Stimulated activated CD4-positive, alpha-beta T cell treated with anti-CD3 and anti-CD28 coated beads, Interleukin-4, amount 100 ng/mL, for 48 hours (primary cell): ENCODE data around the gene COL26A1.
"Not testable (repeated sequence)": the region's sequence is repeated elsewhere in the genome, so short reads cannot be mapped to it uniquely, and the experiment has no call there.

Experiments
- DNase-seq, 2 donors: peaks; one replicate each; pipeline ENCODE4 v3.0.0-alpha.2; 2020; ENCODE audit warnings: low read depth in 2 of 2

Gene COL26A1

DNA sequence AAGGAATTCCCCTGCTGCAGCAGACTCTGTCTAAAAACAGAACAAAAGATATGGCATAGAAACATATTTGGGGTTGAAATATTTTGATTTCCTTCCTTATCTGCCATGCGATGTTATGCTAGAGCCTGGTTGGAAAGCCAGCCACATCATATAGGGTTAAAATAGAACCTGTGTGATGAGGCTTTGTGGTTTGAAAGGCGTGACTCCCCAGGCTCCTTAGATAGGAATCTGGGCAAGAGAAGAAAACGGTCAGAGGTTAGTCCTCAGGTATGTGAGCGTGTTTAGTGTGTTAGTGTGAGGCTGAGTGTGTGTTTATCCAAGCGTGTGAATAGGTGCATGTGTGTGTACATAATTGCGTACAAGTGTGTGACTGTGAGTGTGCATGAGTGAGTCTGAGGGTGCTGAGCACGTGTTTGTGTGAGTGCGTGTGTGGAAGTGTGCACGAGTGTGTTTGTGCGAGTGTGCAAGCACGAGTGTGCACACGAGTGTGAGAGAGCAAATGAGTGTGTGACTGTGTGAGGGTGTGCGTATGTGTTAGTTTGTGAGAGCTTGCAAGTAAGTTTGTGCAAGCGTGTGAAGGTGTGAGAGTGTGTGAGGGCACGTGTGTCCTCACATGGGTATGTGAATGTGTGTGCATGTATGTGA is 79.9 kb downstream of the COL26A1 start:
- no peak for DNase-seq

- DNase-seq: no peak
Measured at GRCh38 chr7:101450064-101450463, 87.4 kb downstream of the COL26A1 start.

DNA sequence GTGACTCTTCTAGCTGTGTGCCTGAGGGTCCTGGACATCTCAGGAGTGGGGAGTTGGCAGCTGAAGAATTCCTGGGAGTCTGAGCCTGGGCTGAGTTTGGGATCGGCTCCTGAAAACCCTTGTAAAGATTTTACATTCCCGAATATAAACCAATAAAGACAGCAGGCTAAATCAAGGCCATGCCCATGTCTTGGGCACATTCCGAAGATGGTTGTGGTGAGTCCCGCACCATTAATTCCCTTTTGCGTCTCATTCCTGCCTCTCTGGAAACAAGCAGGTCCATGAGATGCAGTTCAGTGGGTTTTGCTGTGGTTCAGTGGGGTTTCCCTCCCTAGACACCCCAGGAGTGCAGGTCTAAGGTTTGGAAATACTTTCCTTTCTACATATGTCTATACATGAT is 90.9 kb downstream of the COL26A1 start:
- no peak for DNase-seq

GRCh38 chr7:101457001-101457750 is 94.5 kb downstream of the COL26A1 start:
- DNase-seq: no peak

DNA sequence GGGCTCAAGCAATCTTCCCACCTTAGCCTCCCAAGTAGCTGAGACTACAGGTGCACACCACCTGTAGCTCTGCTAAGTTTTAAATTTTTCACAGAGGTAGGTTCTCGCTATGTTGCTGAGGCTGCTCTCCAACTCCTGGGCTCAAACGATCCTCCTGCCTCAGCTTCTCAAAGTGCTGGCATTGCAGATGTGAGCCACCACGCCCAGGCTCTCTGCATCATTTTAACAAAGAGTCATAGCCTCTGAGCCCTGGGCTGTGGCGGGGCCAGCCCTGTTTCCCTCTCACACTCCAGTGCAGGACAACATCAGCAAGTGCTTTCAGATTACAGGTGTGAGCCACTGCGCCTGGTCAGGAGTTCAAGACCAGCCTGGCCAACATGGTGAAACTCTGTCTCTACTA is 102.5 kb downstream of the COL26A1 start:
- no peak for DNase-seq

- no peak for DNase-seq
Measured at GRCh38 chr7:101465576-101466196, 103.0 kb downstream of the COL26A1 start.

GRCh38 chr7:101466871-101467270 is 104.2 kb downstream of the COL26A1 start:
- DNase-seq: no peak

DNA sequence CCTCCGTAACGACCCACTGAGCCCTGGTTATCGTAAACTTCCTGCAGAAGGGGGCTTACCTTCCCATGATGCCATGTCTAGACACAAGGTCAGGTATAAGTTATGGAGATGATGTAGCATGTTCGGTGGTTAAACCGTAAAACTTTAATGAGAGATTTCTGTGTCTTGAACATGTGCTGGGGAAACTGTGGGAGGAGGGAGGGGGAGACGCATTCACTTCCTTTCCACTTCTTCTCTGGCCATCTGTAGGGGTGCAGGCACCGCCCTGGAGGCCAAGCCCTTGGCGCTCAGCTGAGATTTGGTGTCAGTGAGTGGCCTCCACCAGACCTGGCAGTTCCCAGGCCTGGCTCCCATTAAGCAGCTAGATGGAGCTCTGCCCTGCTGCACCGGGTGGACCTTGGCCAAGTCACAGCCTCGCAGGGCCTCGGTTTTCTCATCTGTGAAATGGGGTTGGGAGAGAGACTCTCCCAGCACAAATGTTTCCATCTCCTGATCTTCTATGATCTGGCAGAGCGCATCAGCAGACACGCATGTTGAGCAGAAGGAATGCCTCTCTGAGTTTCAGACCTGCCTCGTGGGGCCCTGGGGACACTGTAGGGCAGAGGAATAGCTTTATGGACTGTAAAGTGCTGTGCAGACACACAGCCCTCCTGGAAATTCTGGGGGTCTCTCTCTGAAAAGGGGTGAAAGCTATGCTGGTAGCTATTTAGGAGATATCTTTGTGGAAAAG is 106.0 kb downstream of the COL26A1 start:
- DNase-seq: no peak

GRCh38 chr7:101470668-101471487 is 108.2 kb downstream of the COL26A1 start:
- DNase-seq: no peak

- DNase-seq: no peak
Measured at GRCh38 chr7:101474178-101474577, 111.5 kb downstream of the COL26A1 start.

DNA sequence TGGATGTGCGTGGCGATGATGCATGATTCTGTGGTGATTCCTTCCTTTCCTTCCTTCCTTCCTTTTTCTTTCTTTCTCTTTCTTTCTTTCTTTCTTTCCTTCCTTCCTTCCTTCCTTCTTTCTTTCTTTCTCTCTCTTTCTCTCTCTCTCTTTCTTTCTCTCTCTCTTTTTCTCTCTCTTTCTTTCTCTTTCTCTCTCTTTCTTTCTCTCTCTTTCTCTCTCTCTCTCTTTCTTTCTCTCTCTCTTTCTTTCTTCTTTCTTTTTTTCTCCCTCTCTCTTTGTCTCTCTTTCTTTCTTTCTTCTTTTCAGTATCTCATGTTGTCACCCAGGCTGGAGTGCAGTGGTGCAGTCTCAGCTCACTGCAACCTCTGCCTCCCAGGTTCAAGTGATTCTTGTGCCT is 113.0 kb downstream of the COL26A1 start:
- not testable (repeated sequence) for DNase-seq

GRCh38 chr7:101479217-101479616 is 116.5 kb downstream of the COL26A1 start:
- DNase-seq: no peak

GRCh38 chr7:101486056-101486432 is 123.4 kb downstream of the COL26A1 start:
- DNase-seq: not testable (repeated sequence)

- DNase-seq: no peak
Measured at GRCh38 chr7:101486433-101487104, 123.9 kb downstream of the COL26A1 start.

DNA sequence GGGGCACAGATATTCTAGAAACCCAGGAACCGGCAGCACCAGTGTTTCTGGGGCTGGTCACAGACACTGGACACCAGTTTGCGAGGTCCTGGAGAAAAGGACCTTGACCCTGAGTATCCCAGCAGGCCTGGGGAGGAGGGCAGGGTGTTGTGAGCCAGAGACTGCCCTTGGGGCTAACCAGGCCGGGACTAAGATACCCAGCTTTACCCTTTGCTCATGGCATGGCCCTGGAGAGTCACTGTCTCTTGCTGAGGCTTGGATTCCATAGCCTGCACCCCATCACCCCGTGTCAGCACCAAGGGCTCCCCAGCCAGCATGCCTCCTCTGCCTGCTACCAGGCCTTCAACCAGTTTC is 124.4 kb downstream of the COL26A1 start:
- DNase-seq: no peak

GRCh38 chr7:101487753-101488152 is 125.1 kb downstream of the COL26A1 start:
- DNase-seq: no peak

DNA sequence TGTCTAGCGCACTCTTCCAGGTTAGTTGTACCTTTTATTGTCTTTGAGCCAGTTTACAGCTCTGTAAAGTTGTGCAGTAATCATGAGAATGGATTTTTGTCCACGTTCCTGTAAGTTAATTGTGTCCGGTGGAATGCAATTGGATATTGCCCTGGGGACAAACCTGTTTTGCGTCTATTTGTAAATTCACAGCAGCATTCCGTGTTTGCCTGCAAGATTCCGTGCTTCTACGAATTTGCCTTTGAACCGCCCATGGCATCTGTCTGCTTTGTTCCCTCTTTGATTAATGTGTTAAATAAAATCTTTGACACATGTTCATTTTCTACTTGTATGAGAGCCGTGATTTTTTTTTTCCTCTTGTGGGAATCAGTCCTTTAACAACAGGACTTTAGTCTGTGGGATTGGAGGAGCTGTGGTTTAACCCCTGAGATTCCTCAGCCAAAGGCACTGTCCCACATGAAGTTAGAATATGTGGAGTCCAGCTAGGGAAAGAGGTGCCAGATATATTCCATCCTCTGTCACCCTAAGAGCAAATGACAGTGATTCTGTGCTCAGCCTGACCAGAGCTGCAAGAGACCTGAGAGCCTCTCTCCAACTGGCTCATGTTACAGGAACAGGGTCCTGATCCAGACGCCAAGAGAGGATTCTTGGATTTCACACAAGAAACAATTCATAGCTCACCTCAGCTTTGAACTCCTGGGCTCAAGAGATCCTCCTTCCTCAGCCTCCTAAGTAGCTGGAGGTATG is 126.3 kb downstream of the COL26A1 start:
- DNase-seq: no peak

DNA sequence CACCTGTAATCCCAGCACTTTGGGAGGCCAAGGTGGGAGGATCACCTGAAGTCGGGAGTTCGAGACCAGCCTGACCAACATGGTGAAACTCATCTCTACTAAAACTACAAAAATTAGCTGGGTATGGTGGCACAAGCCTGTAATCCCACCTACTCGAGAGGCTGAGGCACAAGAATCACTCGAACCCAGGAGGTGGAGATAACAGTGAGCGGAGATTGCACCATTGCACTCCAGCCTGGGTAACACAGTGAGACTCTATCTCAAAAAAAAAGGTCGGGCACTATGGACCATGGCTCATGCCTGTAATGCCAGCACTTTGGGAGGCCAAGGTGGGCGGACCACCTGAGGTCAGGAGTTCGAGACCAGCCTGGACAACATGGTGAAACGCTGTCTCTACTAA is 127.8 kb downstream of the COL26A1 start:
- DNase-seq: not testable (repeated sequence)

DNA sequence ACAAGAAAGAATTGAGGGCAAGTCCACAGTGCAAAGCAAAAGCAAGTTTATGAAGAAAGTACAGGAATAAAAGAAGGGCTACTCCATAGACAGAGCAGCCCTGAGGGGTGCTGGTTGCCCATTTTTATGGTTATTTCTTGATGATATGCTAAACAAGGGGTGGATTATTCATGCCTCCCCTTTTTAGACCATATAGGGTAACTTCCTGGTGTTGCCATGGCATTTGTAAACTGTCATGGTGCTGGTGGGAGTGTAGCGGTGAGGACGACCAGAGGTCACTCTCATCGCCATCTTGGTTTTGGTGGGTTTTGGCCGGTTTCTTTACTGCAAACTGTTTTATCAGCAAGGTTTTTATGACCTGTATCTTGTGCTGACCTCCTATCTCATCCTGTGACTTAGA is 128.8 kb downstream of the COL26A1 start:
- not testable (repeated sequence) for DNase-seq

- DNase-seq: no peak
Measured at GRCh38 chr7:101494602-101495329, 132.1 kb downstream of the COL26A1 start.
